HepG2 (cell line): ENCODE results near the gene PTCD1. TPM values are rescaled to one million over a fixed set of nuclear protein-coding genes. Genes with fewer than 3 reads are reported as not detected.

Experiments
- ATAC-seq: fragments of 200-7000 bp; cut with Tn5 transposase; 3 replicates; pipeline ENCODE4 v1.9.1; 2020; ENCODE audit warnings: mild to moderate bottlenecking, moderate library complexity
- BruUV-seq: library from RNA; stranded (reverse); fragments of 400-500 nt; replicated peaks from 2 replicates; lab custom pipeline; 2021; lab: Mats Ljungman, UMichigan
- CTCF ChIA-PET: fragments of 300-600 bp; formaldehyde crosslinking; extraction: SDS; loops from one replicate; lab custom pipeline; 2021; ENCODE audit warnings: low total read pairs, inconsistent platforms, low intra/inter-chr PET ratio; lab: Yijun Ruan, JAX
- POLR2A ChIA-PET: fragments of 350-600 bp; sonication (Branson Sonifier 250); formaldehyde crosslinking; loops from one replicate; lab custom pipeline; 2020; ENCODE audit warnings: antibody characterized with exemption, inconsistent platforms; lab: Yijun Ruan, JAX
- DNase-seq: peaks from one replicate; pipeline ENCODE4 v3.0.0-alpha.2; 2015; ENCODE audit warnings: low spot score
- FAIRE-seq: peaks from 3 replicates; lab custom pipeline; 2011; peaks lifted over from hg19 to GRCh38; lab: Jason Lieb, UNC
- H2AFZ ChIP-seq: one replicate; pipeline ENCODE4 v1.6.1; 2011; ENCODE audit warnings: low read length, inconsistent platforms
- H3K27ac ChIP-seq: fragments of 300-600 bp; 3 replicates; pipeline ENCODE4 v1.8.0; 2011; ENCODE audit warnings: mixed run types, mild to moderate bottlenecking, mixed read lengths, low read length, inconsistent platforms; ENCODE audit not compliant: insufficient read depth; ENCODE audit errors: extremely low read length
- H3K27me3 ChIP-seq, 2 experiments: fragments of 200-600 bp in 1 of 2; 2 replicates in 1 of 2; 3 replicates in 1 of 2; pipeline versions ENCODE4 v1.6.0 to v1.8.0; 2011; ENCODE audit warnings: low read length in 2 of 2, mild to moderate bottlenecking in 2 of 2, moderate library complexity in 2 of 2, inconsistent platforms in 1 of 2; ENCODE audit not compliant: insufficient read depth in 2 of 2, control insufficient read depth in 1 of 2
- H3K36me3 ChIP-seq, 2 experiments: fragments of 200-600 bp in 1 of 2; replicated peaks in 1 of 2; 2 replicates in 1 of 2; 3 replicates in 1 of 2; pipeline versions ENCODE4 v1.5.1 to v1.8.0; 2011; ENCODE audit warnings: low read length in 2 of 2, inconsistent platforms in 1 of 2; ENCODE audit not compliant: insufficient read depth in 2 of 2, control insufficient read depth in 1 of 2
- H3K4me1 ChIP-seq: 2 replicates; pipeline ENCODE4 v1.5.1; 2012; ENCODE audit warnings: low read length, inconsistent platforms; ENCODE audit not compliant: insufficient read depth
- H3K4me2 ChIP-seq: 2 replicates; pipeline ENCODE4 v1.6.0; 2011; ENCODE audit warnings: low read depth, low read length, inconsistent platforms
- H3K4me3 ChIP-seq, 3 experiments: fragments of 200-600 bp in 1 of 3; sonication (generic), shearing (Covaris generic) in 1 of 3; replicated peaks in 1 of 3; 2 replicates each; pipeline ENCODE4 v1.5.1; 2011 to 2016; ENCODE audit warnings: low read length in 3 of 3, inconsistent platforms in 2 of 3, low read depth in 2 of 3, mild to moderate bottlenecking in 2 of 3, control low read depth in 1 of 3, mixed read lengths in 1 of 3; ENCODE audit not compliant: insufficient read depth in 1 of 3
- H3K79me2 ChIP-seq: one replicate; pipeline ENCODE4 v1.6.1; 2011; ENCODE audit warnings: low read length, inconsistent platforms; ENCODE audit not compliant: insufficient read depth
- H3K9ac ChIP-seq: 2 replicates; pipeline ENCODE4 v1.6.0; 2011; ENCODE audit warnings: mild to moderate bottlenecking, low read depth, low read length, inconsistent platforms; ENCODE audit not compliant: insufficient read depth
- H3K9me3 ChIP-seq: 2 replicates; pipeline ENCODE4 v1.5.1; 2012; ENCODE audit warnings: mild to moderate bottlenecking, low read length
- H4K20me1 ChIP-seq: 2 replicates; pipeline ENCODE4 v1.6.0; 2011; ENCODE audit warnings: inconsistent platforms, mild to moderate bottlenecking, low read length, moderate library complexity; ENCODE audit not compliant: insufficient read depth
- AGO2 ChIP-seq: fragments of 200-400 bp; formaldehyde crosslinking; optimal IDR thresholded peaks from 2 replicates; pipeline ENCODE3; 2017; ENCODE audit warnings: mild to moderate bottlenecking, low read depth, low read length, moderate library complexity
- BCL3 ChIP-seq: sonication (generic); formaldehyde crosslinking; IDR thresholded peaks from 2 replicates; pipeline ENCODE4 v1.5.1; 2020; ENCODE audit warnings: mild to moderate bottlenecking, missing genetic modification reagents, moderate library complexity
- RBM22 ChIP-seq: fragments of 200-400 bp; formaldehyde crosslinking; optimal IDR thresholded peaks from 2 replicates; pipeline ENCODE3; 2017; ENCODE audit warnings: mild to moderate bottlenecking, low read length, moderate library complexity
- RFX5 ChIP-seq: IDR thresholded peaks from 2 replicates; pipeline ENCODE4 v1.6.1; 2011; ENCODE audit warnings: low read depth, low read length, improper control_type of control experiment
- SMAD9 ChIP-seq: sonication (generic); formaldehyde crosslinking; IDR thresholded peaks from 2 replicates; pipeline ENCODE4 v1.5.1; 2020; ENCODE audit warnings: mild to moderate bottlenecking, missing genetic modification reagents
- ZFP36 ChIP-seq: fragments of 150-350 bp; IDR thresholded peaks from 2 replicates; pipeline ENCODE4 v1.6.1; 2018; ENCODE audit warnings: borderline replicate concordance, low read length, low read depth; ENCODE audit not compliant: partially characterized antibody
- ZNF101 ChIP-seq: sonication (generic); formaldehyde crosslinking; IDR thresholded peaks from 2 replicates; pipeline ENCODE4 v1.4.0; 2020; ENCODE audit warnings: mild to moderate bottlenecking, low read depth, missing genetic modification reagents, borderline replicate concordance
- ZNF839 ChIP-seq: sonication (generic); formaldehyde crosslinking; IDR thresholded peaks from 2 replicates; pipeline ENCODE4 v1.4.0; 2020; ENCODE audit warnings: missing genetic modification reagents, mild to moderate bottlenecking, borderline replicate concordance
- WGBS: methylation state at CpG from one replicate; pipeline ENCODE4 v1.1.6; 2017; ENCODE audit warnings: low lambda C conversion rate; 5-methylcytosine and 5-hydroxymethylcytosine counted together
- in situ Hi-C: cut with HindIII; loops from 2 replicates; pipeline ENCODE4 v1.10.0; 2017; ENCODE audit warnings: low pct_unique_long_range_greater_than_20kb; ENCODE audit not compliant: extremely low pct_ligation_motif_present
- intact Hi-C: fragments of 100-400 bp; cut with micrococcal nuclease; formaldehyde crosslinking; loops from one replicate; pipeline ENCODE4 v1.10.0; 2022; ENCODE audit not compliant: unreplicated experiment
- polyA plus RNA-seq, 8 experiments: library from polyadenylated mRNA; depleted of rRNA in 3 of 8; stranded (reverse) in 7 of 8; unstranded in 1 of 8; fragments of >200 nt; fragmentation: Illumina TruSeq in 4 of 8; extraction: Trizol in 4 of 8; gene quantifications; 2 replicates each; pipeline versions ENCODE4 v1.2.1 to v1.2.3, GENCODE V29; 2011 to 2016; ENCODE audit warnings: low read depth in 4 of 8, missing spikeins in 1 of 8, mixed read lengths in 1 of 8; ENCODE audit not compliant: insufficient read depth in 1 of 8
- total RNA-seq, 5 experiments: library from RNA; depleted of rRNA; stranded (reverse); fragments of >200 nt; fragmentation: Illumina TruSeq; extraction: Trizol; gene quantifications; 2 replicates each; pipeline ENCODE4 v1.2.3, GENCODE V29; 2016; ENCODE audit warnings: low read depth in 1 of 5
- TF ChIP-seq, protein P1 (sequence below): sonication (generic); formaldehyde crosslinking; IDR thresholded peaks from 2 replicates; pipeline ENCODE4 v1.4.0; 2020; ENCODE audit warnings: mild to moderate bottlenecking, missing genetic modification reagents

PTCD1 gene
- total and polyA plus RNA-seq, 2 of the 13 experiments (the other 11 are each of a cell fraction or from before 2014, with no cell fraction given), result 3.0 to 8.4 TPM

GRCh38 chr7:99478464-99479440 is 40.2 kb upstream of the PTCD1 start:
- Histone ChIP-seq H3K27ac (no peak overlapping the region), H3K27me3 (no peaks in the 10 kb centered on the region), H3K79me2 (peaks cover 55% of the 10 kb centered on the region), H4K20me1 (peaks cover 3% of the 10 kb centered on the region; the same call in 1 of the 2 replicates), H2AFZ (no peak overlapping the region), H3K36me3 (peaks cover 17 to 50% of the 10 kb centered on the region in 2 experiments), H3K4me3 (no peak overlapping the region), H3K9ac (no peak overlapping the region), H3K4me1 (peaks cover 29% of the 10 kb centered on the region), H3K9me3 (no peaks in the 10 kb centered on the region), H3K4me2 (no peak overlapping the region)
- intact Hi-C loops (no loop called here), in situ Hi-C loops (no loop called here)
- POLR2A ChIA-PET, result no interaction called here
- BruUV-seq, result no TSS peak
- CTCF ChIA-PET, result no interaction called here
- ATAC-seq (peak; percentile 33; the same call in 2 of the 3 replicates), DNase-seq (no peak), FAIRE-seq (no peak)
- WGBS, result 95% methylated on average over 14 of the region's 15 CpGs
- TF ChIP-seq SMAD9 (no peak), RBM22 (peak; percentile 50), AGO2 (peak; percentile 32)

DNA sequence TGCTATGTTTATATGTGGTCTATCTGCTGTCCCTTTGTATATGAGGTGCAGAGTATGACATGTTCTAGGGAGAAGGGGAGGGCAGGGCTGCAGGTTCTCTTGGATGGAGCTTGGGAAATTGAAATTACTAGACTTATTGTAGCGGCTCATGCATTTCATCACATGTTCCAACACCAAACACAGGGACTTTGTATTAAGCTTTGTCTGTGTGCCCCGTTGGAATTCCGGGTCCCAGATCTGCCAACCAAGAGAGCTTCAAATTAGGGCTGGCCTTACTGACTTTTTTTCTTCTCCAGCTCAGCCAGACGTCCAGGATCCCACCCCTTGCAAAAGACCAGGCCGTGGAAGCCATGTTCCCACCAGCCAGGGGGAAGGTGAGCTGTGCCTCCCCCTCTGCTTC is 37.5 kb upstream of the PTCD1 start:
- H3K36me3 ChIP-seq, result peaks cover 17 to 39% of the 10 kb centered on the region in 2 experiments
- H3K27me3 ChIP-seq, result no peaks in the 10 kb centered on the region
- peaks cover 65% of the 10 kb centered on the region for H3K79me2 ChIP-seq
- H3K4me2 ChIP-seq, result no peak overlapping the region; the same call in 1 of the 2 replicates
- in situ Hi-C loops, result no loop called here
- no peaks in the 10 kb centered on the region for H3K9me3 ChIP-seq
- H3K4me1 ChIP-seq, result peaks cover 38% of the 10 kb centered on the region
- no peak overlapping the region for H3K27ac ChIP-seq
- DNase-seq (no peak), ATAC-seq (no peak), FAIRE-seq (no peak)
- POLR2A ChIA-PET, result interaction anchor here (1.1 kb wide), 1 partner anchor 11 kb away, joined by 4 read pairs; no protein-coding TSS in a partner anchor
- peaks cover 3% of the 10 kb centered on the region; the same call in 1 of the 2 replicates for H4K20me1 ChIP-seq
- CTCF ChIA-PET, result no interaction called here
- H3K9ac ChIP-seq, result no peak overlapping the region
- intact Hi-C loops, result no loop called here
- 100% methylated on average over 1 of the region's 5 CpGs for WGBS
- no peak overlapping the region for H2AFZ ChIP-seq
- no peak overlapping the region for H3K4me3 ChIP-seq
- no TSS peak for BruUV-seq
- no peak for TF ChIP-seq ZFP36
- TF ChIP-seq ZNF101 (CRISPR knock-in tag), result no peak
- no peak for TF ChIP-seq RFX5
- no peak for TF ChIP-seq BCL3 (CRISPR knock-in tag)
- TF ChIP-seq, protein P1, sequence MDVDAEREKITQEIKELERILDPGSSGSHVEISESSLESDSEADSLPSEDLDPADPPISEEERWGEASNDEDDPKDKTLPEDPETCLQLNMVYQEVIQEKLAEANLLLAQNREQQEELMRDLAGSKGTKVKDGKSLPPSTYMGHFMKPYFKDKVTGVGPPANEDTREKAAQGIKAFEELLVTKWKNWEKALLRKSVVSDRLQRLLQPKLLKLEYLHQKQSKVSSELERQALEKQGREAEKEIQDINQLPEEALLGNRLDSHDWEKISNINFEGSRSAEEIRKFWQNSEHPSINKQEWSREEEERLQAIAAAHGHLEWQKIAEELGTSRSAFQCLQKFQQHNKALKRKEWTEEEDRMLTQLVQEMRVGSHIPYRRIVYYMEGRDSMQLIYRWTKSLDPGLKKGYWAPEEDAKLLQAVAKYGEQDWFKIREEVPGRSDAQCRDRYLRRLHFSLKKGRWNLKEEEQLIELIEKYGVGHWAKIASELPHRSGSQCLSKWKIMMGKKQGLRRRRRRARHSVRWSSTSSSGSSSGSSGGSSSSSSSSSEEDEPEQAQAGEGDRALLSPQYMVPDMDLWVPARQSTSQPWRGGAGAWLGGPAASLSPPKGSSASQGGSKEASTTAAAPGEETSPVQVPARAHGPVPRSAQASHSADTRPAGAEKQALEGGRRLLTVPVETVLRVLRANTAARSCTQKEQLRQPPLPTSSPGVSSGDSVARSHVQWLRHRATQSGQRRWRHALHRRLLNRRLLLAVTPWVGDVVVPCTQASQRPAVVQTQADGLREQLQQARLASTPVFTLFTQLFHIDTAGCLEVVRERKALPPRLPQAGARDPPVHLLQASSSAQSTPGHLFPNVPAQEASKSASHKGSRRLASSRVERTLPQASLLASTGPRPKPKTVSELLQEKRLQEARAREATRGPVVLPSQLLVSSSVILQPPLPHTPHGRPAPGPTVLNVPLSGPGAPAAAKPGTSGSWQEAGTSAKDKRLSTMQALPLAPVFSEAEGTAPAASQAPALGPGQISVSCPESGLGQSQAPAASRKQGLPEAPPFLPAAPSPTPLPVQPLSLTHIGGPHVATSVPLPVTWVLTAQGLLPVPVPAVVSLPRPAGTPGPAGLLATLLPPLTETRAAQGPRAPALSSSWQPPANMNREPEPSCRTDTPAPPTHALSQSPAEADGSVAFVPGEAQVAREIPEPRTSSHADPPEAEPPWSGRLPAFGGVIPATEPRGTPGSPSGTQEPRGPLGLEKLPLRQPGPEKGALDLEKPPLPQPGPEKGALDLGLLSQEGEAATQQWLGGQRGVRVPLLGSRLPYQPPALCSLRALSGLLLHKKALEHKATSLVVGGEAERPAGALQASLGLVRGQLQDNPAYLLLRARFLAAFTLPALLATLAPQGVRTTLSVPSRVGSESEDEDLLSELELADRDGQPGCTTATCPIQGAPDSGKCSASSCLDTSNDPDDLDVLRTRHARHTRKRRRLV, result no peak
- TF ChIP-seq ZNF839 (CRISPR knock-in tag), result no peak
